Tibial nerve (tissue), 4 donors: ENCODE results near the gene PNPLA1. TPM values are rescaled to one million over a fixed set of nuclear protein-coding genes. Genes with fewer than 3 reads are reported as not detected.
A peak's percentile ranks its signal among the peaks of the same experiment; 100 is the strongest.

Source experiments
- DNase-seq, 2 donors: peaks; one replicate each; pipeline ENCODE4 v3.0.0-alpha.2; 2019; ENCODE audit warnings: low spot score in 2 of 2
- H3K27ac ChIP-seq, 4 donors: fragments of 200-600 bp; sonication (generic) in 3 of 4; one replicate each; pipeline ENCODE4 v1.5.1; 2017 to 2019; ENCODE audit warnings: mild to moderate bottlenecking in 1 of 4
- H3K27me3 ChIP-seq, 2 donors: fragments of 200-600 bp; sonication (generic) in 1 of 2; one replicate each; pipeline versions ENCODE4 v1.5.1 to v1.6.0; 2017 to 2019
- H3K36me3 ChIP-seq, 3 donors: fragments of 200-600 bp; sonication (generic); one replicate each; pipeline ENCODE4 v1.5.1; 2018 to 2019
- H3K4me1 ChIP-seq, 4 donors: fragments of 200-600 bp; sonication (generic) in 3 of 4; one replicate each; pipeline ENCODE4 v1.5.1; 2017 to 2019
- H3K4me3 ChIP-seq, 4 donors: fragments of 200-600 bp; sonication (generic) in 3 of 4; one replicate each; pipeline ENCODE4 v1.5.1; 2017 to 2019; ENCODE audit warnings: mild to moderate bottlenecking in 1 of 4, moderate library complexity in 1 of 4
- H3K9me3 ChIP-seq, 4 donors: fragments of 200-600 bp; sonication (generic) in 3 of 4; one replicate each; pipeline ENCODE4 v1.5.1; 2017 to 2019
- CTCF ChIP-seq, 5 experiments: fragments of 200-600 bp in 3 of 5; fragments of 450-650 bp in 2 of 5; sonication (generic) in 3 of 5; IDR thresholded peaks; one replicate each; pipeline ENCODE4 v1.5.1; 2016 to 2019; ENCODE audit warnings: antibody characterized with exemption in 5 of 5, mild to moderate bottlenecking in 3 of 5, moderate library complexity in 2 of 5
- EP300 ChIP-seq, 2 donors: sonication (generic); formaldehyde crosslinking; IDR thresholded peaks; one replicate each; pipeline ENCODE4 v1.6.1; 2017; ENCODE audit warnings: antibody characterized with exemption in 2 of 2, mild to moderate bottlenecking in 1 of 2
- POLR2A ChIP-seq, 2 donors: fragments of 450-650 bp; IDR thresholded peaks; one replicate each; pipeline ENCODE4 v1.6.1; 2017; ENCODE audit warnings: antibody characterized with exemption in 2 of 2, mild to moderate bottlenecking in 2 of 2, moderate library complexity in 2 of 2
- WGBS, 2 donors: methylation state at CpG; one replicate each; pipeline ENCODE4 v1.1.5; 2018; 5-methylcytosine and 5-hydroxymethylcytosine counted together
- total RNA-seq, 4 donors: library from RNA; depleted of rRNA; stranded (reverse); fragments of >200 nt; gene quantifications; one replicate each; pipeline ENCODE4 v1.1.0, GENCODE V29; 2016

Gene PNPLA1
- total RNA-seq, 4 donors from 2014 or later = 0.21 to 0.30 TPM; not detected in 2

GRCh38 chr6:36318690-36319435, 49.0 kb downstream of the PNPLA1 start:
- TF ChIP-seq EP300 (IDR thresholded peaks at IDR 0.05) (no peak), POLR2A (IDR thresholded peaks at IDR 0.05) (no peak), CTCF (IDR thresholded peaks at IDR 0.05) (no peak)
- WGBS, 2 donors = 80 to 86% methylated on average over 6 of the region's 6 CpGs

GRCh38 chr6:36319436-36319762, 49.5 kb downstream of the PNPLA1 start:
- 86 to 90% methylated on average over 9 of the region's 9 CpGs for WGBS, 2 donors
- no peak overlapping the region for H3K27ac ChIP-seq
- no peak for DNase-seq
- no peaks in the 10 kb centered on the region for H3K4me1 ChIP-seq
- H3K27me3 ChIP-seq = no peaks in the 10 kb centered on the region
- no peaks in the 10 kb centered on the region for H3K9me3 ChIP-seq
- TF ChIP-seq EP300 (IDR thresholded peaks at IDR 0.05) = no peak
- TF ChIP-seq CTCF (IDR thresholded peaks at IDR 0.05) = no peak
- no peak for TF ChIP-seq POLR2A (IDR thresholded peaks at IDR 0.05)
- no peaks in the 10 kb centered on the region for H3K36me3 ChIP-seq
- H3K4me3 ChIP-seq = no peak overlapping the region

More at GRCh38 chr6:36318690-36319435, 49.0 kb downstream of the PNPLA1 start:
- H3K9me3 ChIP-seq = no peaks in the 10 kb centered on the region
- H3K27me3 ChIP-seq = no peaks in the 10 kb centered on the region
- H3K4me1 ChIP-seq = no peaks in the 10 kb centered on the region
- no peak overlapping the region for H3K27ac ChIP-seq
- no peak overlapping the region for H3K4me3 ChIP-seq
- H3K36me3 ChIP-seq = no peaks in the 10 kb centered on the region
- no peak for DNase-seq

DNA sequence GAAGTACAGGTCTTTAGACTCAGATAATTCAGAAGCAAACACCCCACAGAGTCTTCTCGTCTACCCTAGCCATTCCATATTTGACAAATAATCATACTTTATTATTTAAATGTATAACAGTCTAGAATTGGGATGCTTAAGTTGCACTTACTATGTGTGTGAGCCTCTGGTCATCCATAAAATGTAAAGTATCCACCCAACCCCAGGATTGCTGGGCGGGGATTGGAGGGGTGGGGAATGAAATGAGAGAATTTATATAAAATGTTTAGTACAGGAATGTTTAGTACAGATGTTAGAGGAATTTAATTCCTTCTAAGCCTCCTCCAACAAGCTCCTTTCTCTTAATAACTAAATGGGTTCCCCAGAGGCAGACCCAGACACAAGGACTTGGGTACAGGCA, 50.0 kb downstream of the PNPLA1 start:
- no peaks in the 10 kb centered on the region for H3K36me3 ChIP-seq
- H3K4me3 ChIP-seq = no peak overlapping the region
- TF ChIP-seq EP300 (IDR thresholded peaks at IDR 0.05) (no peak), POLR2A (IDR thresholded peaks at IDR 0.05) (no peak), CTCF (IDR thresholded peaks at IDR 0.05) (no peak)
- H3K27ac ChIP-seq = no peak overlapping the region
- H3K9me3 ChIP-seq = no peaks in the 10 kb centered on the region
- no peaks in the 10 kb centered on the region for H3K4me1 ChIP-seq
- DNase-seq = no peak
- WGBS, 2 donors = 93 to 95% methylated on average over 2 of the region's 2 CpGs
- H3K27me3 ChIP-seq = no peaks in the 10 kb centered on the region

GRCh38 chr6:36320475-36320874, 50.6 kb downstream of the PNPLA1 start:
- TF ChIP-seq EP300 (IDR thresholded peaks at IDR 0.05) (no peak), POLR2A (IDR thresholded peaks at IDR 0.05) (no peak), CTCF (IDR thresholded peaks at IDR 0.05) (peak in 1 of 5 experiments; percentile 18)
- DNase-seq = no peak
- peak overlapping the region in 2 of 4 donors; percentile 50 to 56 for H3K27ac ChIP-seq
- H3K27me3 ChIP-seq = no peaks in the 10 kb centered on the region
- no peaks in the 10 kb centered on the region for H3K9me3 ChIP-seq
- H3K36me3 ChIP-seq = no peaks in the 10 kb centered on the region
- no peaks in the 10 kb centered on the region for H3K4me1 ChIP-seq
- H3K4me3 ChIP-seq = no peak overlapping the region
- WGBS, 2 donors = 59 to 75% methylated on average over 11 of the region's 11 CpGs

DNA sequence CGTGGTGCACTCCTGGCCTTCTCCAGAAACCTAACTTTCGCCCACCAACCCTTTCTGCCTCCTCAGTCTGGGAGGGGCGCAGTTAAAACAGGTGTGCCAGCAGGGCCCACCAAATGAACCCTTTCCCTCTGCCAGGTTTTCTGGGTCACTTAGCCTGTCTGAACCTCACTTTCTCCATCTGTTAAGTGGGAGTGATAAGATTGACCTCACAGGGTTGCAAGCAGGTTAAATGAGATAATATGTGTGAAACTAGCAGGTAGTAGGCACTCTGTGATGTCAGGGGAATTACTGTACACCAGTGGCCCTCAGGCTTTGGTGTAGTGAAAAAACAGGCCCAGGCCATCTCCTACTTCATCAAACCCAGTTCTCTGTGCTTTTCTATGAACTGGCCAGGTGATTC, 52.7 kb downstream of the PNPLA1 start:
- no peak overlapping the region for H3K4me3 ChIP-seq
- no peak for DNase-seq
- H3K27me3 ChIP-seq = no peaks in the 10 kb centered on the region
- no peaks in the 10 kb centered on the region for H3K36me3 ChIP-seq
- no peak overlapping the region for H3K27ac ChIP-seq
- TF ChIP-seq POLR2A (IDR thresholded peaks at IDR 0.05) = no peak
- peaks cover 0 to 15% (median 0%) of the 10 kb centered on the region in 4 donors for H3K4me1 ChIP-seq
- H3K9me3 ChIP-seq = no peaks in the 10 kb centered on the region
- 81 to 89% methylated on average over 3 of the region's 3 CpGs for WGBS, 2 donors
